G401 (cell line): ENCODE measurements around the gene EP400. TPM values are rescaled to one million over a fixed set of nuclear protein-coding genes. Genes with fewer than 3 reads are reported as not detected.
"Not testable (repeated sequence)": the region's sequence is repeated elsewhere in the genome, so short reads cannot be mapped to it uniquely, and the experiment has no call there.

Source experiments
- DNase-seq: peaks from one replicate; pipeline ENCODE4 v3.0.0-alpha.2; 2015; ENCODE audit warnings: low spot score
- in situ Hi-C: cut with HindIII; loops from 2 replicates; pipeline ENCODE4 v1.10.0; 2016; ENCODE audit warnings: low sequenced_read_pairs, mixed read lengths
- total RNA-seq: library from RNA; depleted of rRNA; stranded (reverse); fragments of >200 nt; shearing (Covaris generic); gene quantifications from 2 replicates; pipeline ENCODE4 v1.2.3, GENCODE V29; 2014

EP400 gene
- total RNA-seq, 1 experiment from 2014 or later, result 5.5 TPM

DNA sequence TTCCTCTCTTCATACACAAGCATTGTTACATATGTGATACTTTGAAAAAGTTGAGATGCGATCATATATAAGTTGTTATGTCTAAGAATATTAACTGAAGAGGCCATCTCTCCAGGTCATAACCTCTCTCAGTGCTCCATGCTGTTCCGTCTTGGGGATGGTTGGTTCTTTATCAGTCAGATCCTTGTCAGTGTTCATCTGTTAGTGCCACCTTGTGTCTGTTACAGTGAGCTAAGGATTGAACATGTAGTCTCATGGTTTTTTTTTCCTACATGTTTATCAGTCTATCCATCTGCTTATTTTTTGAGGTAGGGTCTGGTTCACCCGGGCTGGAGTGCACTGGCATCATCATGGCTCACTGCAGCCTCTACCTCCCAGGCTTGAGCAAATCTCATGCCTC lies 30.5 kb downstream of the EP400 start:
- in situ Hi-C loops, result no loop called here

DNA sequence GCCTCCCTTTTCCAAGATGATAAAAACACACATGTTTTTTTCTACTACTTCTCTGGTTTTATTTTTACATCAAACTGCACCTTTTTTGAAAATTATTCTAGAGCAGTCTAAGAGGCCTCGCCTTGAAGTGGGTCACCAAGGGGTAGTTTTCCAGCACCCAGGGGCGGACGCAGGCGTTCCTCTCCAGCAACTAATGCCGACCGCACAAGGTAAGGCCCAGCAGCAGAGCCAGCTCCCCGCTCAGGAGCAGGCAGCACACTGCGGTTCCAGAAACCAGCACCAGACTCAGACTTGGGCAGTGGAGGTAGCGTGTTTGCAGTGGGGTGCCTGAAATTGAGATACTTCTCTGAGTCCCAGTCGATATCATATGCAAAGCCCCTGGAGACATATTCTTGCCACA lies 31.6 kb downstream of the EP400 start:
- DNase-seq, result no peak
- in situ Hi-C loops, result no loop called here

More for the DNA sequence above, 30.5 kb downstream of the EP400 start:
- DNase-seq, result no peak

DNA sequence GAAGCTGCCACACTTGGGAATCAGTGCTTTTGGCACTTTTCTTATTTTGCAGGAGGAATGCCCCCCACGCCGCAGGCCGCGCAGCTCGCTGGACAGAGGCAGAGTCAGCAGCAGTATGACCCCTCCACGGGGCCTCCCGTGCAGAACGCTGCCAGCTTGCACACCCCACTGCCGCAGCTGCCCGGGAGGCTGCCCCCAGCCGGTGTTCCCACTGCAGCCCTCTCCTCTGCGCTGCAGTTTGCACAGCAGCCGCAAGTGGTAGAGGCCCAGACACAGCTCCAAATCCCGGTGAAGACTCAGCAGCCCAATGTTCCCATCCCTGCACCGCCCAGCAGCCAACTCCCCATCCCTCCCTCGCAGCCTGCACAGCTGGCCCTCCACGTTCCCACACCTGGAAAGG lies 32.3 kb downstream of the EP400 start:
- no peak for DNase-seq
- in situ Hi-C loops, result no loop called here

DNA sequence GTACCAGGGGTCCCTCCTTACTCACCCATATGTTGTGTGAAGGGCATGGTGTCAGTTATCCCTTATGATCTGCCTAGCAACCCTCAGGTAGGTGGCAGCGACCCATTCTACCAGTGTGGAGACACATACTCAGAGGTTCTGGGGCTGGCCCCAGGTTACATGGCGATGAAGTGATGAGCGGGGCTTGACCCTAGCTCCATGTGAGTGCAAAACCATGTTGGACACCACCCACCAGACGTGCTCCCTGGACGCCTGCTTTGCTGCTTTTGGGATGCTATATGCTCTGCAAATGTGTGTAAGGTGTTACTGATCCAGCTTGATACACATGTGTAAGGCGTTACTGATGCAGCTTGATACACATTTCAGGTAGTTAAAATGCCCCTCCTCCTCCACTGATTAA lies 33.3 kb downstream of the EP400 start:
- in situ Hi-C loops, result no loop called here
- DNase-seq, result no peak

DNA sequence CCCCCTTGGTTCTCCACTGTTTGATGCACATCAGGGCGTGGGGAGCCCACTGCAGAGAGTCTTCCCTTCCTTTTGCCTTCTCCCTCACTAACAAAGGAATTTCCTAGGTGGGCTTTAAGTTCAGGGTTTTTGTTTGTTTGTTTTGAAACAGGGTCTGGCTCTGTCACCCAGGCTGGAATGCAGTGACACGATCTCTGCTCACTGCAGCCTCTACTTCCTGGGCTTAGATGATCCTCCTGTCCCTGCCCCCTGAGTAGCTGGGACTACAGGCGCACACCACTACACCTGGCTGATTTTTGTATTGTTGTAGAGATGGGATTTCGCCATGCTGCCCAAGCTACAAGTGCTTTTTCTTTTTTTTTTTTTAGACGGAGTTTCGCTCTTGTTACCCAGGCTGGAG lies 33.8 kb downstream of the EP400 start:
- in situ Hi-C loops, result no loop called here
- no peak for DNase-seq

DNA sequence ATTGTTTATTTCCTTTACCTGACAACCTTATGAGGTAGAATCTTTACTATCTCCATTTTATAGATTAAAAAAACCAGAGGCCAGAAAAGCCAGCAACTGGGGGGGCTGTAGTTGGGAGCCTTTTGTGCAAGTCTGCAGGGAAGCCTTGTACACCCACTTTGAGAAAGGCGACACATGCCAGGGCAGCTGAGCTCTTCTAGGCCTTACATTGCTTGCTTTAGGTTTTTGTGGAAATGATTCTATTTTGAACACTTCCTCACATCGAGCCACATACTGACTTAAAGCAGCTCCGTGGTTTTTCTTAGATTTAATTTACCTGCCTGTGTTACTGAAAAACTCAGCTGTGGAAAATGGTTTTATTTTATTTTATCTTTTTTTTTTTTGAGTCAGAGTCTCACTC lies 34.6 kb downstream of the EP400 start:
- in situ Hi-C loops, result no loop called here
- DNase-seq, result no peak

DNA sequence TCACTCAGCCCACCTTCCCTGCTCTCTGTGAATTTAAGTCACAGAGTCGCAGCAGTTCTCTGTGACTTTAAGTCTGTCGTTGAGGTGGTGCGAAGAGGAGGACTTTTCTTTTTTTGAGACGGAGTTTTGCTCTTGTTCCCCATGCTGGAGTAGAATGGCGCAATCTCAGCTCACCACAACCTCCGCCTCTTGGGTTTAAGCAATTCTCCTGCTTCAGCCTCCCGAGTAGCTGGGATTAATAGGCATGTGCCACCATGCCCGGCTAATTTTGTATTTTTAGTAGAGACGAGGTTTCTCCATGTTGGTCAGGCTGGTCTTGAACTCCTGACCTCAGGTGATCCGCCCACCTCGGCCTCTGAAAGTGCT lies 35.8 kb downstream of the EP400 start:
- DNase-seq, in situ Hi-C loops: not testable (repeated sequence)

DNA sequence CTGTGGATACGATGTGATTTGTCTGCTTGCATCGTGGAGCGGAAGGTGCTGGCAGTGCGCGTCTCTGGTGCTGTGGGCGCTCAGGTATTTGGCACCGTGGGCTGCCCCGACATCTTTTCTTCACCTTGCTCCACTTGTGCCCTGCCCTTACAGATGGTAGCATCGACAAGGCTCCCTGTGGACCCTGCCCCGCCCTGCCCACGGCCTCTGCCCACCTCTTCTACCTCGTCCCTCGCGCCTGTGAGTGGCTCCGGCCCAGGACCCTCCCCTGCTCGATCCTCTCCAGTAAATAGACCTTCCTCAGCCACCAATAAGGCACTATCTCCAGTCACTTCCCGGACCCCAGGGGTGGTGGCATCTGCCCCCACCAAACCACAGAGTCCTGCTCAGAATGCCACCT lies 36.6 kb downstream of the EP400 start:
- no peak for DNase-seq
- in situ Hi-C loops, result no loop called here

DNA sequence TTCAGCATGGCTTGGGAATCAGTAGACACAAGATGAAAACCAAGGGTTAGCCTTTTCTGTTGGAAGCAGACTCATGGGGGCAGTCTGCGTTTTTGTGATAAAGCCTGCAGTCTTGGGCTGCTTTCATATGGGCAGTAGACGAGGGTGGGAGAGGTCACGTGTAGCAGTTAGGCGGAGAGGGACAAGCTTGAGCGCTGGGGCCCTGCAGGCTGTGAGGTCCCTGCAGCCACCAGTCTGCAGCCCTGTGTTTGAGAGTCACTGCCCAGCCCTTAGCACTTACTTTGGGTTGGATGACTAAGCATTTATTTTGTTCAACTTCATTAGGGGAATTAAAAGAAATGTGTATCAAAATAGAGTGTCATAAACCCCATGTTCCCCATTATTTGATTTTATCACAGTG lies 37.2 kb downstream of the EP400 start:
- DNase-seq, result no peak
- in situ Hi-C loops, result no loop called here

DNA sequence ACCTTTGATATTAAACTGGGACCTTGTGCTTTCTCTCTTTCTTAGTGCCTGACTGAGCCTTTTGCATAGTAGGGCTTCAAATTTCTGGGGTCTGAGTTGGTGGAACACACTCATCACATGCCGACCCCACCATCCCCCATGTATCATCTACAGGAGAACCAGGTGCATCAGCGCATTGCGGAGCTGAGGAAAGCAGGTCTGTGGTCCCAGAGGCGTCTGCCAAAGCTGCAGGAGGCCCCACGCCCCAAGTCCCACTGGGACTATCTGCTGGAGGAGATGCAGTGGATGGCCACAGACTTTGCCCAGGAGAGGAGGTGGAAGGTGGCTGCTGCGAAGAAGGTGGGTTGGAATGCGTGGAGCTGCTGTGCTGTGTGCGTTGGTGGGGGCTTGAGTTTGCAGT lies 37.8 kb downstream of the EP400 start:
- in situ Hi-C loops, result no loop called here
- DNase-seq, result no peak

DNA sequence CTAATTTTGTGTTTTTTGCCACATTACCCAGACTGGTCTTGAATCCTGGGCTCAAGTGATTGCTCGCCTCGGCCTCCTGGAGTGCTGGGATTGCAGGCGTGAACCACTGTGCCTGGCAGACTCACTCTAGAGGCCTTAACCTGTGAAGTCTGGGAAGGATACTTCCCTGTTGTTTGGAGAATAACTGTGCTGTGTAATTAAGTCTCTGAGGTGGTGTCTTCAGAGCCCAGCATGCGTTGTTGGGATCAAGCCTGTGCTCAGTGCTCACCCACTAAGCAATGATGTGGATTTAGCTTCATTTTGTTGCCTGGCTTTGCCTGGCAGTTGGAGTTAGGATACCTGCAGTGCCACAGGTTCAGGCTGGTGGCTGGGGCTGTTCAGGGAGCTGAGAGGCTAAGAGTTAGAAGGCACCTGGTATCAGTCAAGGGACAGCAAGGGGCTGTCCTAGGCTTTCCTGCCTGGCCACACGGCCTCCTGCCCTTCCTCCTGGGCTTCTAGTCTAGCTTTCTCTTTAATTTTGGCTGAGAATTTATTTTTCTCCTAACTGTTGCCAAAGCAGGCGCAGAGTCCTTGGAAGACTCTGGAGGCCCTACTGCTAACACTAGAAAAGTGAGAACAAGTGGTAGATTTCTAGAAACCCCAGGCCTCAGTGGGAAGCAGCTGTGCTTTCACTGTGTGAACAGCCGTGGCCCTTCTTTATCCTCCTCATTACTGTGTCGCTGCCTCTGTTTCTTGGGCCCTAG lies 38.5 kb downstream of the EP400 start:
- in situ Hi-C loops, result no loop called here
- DNase-seq, result peak; percentile 13

DNA sequence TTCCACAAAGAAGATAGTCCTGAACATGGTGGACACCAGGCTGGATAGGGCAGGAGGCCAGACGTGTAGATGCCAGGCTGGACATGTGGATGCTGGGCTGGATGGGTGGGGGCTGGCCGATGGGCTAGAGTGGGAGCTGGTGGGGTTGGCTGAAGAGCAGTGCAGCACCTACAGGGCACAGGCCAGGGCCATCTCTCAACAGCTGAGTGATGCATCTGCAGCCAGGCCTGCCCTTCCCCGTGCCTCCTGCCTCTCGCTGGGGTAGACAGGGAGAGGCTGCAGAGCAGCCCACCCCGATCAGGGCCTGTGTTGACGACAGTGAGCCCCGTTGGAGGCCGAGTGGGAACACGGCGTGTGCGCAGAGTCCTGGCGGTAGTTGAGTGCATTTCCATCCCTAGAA lies 39.3 kb downstream of the EP400 start:
- no peak for DNase-seq
- in situ Hi-C loops, result no loop called here

DNA sequence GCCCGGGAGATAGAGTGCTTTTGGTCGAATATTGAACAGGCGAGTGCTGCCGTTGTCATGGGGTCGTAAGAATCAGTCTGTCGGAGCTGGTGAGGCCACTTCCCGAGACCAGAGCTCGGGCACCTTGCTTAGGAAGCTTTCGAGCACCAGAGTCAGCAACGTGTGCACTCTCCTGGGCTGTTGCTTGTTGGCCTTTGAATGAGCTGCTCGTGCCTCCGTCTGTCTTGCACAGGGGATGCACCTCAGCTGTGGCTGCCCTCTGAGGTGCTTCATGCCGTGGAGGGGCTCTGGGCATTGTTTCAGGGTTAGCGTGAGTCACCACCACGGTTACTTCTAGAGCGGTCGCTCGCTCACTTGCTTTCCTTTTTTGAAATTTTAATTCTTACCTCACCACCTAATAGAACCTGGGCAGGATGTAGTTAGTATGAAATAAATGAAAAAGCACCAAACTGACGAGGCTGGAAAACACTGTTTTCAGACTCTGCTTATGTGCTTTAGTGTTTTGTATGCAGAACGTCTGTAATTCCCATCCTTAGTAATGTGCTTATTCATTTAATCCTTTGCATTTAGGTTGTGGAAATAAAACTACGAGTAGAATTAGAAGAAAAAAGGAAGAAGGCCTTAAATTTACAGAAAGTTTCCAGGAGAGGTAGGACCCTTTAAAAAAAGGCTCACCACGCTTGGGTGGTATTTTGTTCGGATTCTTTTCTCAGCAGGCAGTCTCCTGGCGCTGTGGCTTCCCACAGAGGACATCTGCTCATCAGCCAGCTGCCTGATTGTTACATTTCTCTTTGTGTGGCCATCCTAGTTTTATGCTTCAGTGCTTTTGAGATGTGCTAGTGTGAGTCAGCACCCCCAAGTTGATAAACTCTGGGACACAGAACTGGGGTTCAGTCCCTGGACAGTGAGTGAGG lies 40.6 kb downstream of the EP400 start:
- DNase-seq, result no peak
- in situ Hi-C loops, result no loop called here

DNA sequence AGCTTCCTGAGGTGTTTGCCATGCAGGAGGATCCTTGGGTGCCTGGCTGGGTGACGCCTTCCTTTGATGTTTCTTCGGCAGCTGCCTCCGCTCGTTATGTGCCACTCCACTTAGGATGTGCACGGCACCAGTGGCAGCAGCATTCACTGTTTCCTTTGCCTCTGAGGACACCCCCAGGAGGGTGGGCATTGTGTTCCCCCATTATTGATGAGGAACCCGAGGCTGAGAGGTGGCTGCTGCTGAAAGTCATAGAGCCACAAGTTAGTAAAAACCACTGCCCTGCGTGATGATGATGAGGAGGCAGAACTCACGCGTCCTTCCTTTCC lies 41.2 kb downstream of the EP400 start:
- in situ Hi-C loops, result no loop called here
- no peak for DNase-seq

DNA sequence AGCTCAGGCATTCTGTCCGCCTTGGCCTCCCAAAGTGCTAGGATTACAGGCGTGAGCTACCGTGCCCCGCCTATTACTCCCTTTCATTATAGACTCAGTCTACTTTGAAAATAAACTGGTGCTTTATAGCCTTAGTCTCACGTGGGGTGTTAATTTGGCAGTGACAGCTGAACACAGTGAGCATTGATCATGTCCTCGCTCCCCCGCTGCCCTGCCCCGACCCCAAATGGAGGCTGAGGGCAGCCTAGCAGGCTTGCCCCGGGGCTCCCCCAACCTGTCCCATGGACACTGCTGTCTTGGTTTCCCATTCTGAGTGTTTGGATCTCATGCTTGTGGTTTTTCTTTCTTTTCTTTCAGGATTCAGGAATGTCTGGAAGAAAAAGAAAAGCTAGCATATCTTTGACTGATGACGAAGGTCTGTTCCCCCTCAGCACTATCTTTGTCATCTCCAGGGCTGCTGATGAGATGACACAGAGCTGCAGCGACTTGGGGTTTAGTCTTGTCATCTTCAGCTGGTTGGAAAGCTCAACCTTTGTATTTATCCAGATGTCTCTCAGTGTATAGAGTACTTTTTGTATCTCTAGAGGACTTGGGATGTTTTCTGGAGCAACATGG lies 42.2 kb downstream of the EP400 start:
- DNase-seq, result no peak
- in situ Hi-C loops, result no loop called here

DNA sequence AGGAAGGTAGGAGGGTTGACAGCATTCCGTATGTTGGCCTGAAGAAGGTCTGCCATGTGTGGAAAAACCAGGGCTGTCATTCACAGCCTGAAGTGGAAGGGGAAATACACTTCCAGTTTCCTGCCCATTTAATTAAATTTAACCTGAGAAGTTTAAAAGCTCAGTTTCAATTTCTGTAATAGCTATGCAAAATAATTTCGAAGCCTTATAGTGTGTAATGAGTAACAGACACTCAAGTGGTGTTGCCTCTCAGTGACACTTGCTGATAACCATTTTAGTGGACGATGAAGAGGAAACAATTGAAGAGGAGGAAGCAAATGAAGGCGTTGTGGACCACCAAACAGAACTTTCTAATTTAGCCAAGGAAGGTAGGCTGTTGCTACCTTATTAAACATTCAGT lies 44.8 kb downstream of the EP400 start:
- in situ Hi-C loops, result no loop called here
- DNase-seq, result no peak

DNA sequence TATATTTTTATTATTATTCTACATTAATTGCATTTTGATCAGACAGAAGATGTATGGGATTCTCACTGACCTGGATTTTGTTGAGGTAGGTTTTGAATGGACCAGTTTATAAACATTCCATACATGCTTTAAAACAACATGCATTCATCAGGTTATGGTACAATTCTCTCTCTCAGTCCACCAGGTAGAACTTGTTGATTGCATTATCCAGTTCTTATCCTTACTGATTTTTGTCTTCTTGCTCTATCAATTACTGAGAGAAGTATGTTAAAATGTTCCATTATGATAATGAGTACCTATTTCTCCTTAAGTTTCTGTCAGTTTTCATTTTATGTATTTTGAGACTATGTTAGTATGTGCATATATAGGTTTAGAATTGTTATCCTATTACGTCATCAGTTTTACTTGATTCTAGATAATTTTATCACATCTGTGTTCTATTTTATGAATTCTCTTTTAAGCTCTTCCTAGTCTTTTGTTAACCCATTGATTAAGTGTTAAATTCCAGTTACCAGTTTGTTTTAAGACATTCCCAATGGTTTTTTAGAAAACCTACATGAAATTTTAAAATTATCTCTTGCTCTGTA lies 50.6 kb downstream of the EP400 start:
- in situ Hi-C loops, result no loop called here
- no peak for DNase-seq

DNA sequence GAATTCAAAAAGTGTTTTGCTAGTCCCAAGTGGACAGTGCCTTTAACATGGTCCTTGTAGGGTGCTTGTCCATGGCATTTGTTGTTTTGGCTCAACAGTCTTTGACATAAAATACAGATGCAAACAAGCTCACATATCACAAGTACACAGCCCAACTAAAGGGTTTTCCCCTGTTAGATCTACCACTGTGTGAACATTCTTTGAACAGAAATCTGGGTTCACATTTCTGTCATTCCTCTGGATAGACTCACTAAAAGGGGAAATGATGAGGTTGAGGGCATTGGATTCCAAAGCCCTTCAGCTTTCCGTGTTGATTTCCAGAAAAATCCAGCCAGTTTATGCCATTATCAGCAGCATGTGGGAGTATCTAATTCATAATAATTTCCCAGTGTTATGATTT lies 54.1 kb downstream of the EP400 start:
- in situ Hi-C loops, result no loop called here
- no peak for DNase-seq

DNA sequence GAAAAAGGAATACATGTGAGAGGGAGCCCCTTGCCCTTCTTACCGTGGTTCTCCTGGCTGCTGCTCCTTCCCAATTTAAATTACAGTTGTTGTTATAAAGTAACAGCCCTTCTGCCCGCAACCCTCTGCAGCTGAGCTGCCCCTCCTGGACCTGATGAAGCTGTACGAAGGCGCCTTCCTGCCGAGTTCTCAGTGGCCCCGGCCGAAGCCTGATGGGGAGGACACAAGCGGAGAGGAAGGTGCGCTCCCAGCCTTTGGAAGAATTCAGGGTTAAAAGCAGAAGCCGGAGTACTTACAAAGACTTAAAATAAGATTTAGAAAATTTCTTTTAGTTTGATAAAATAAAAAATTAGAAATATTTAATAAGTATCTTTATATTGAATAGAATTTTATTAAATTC lies 55.2 kb downstream of the EP400 start:
- no peak for DNase-seq
- in situ Hi-C loops, result no loop called here

DNA sequence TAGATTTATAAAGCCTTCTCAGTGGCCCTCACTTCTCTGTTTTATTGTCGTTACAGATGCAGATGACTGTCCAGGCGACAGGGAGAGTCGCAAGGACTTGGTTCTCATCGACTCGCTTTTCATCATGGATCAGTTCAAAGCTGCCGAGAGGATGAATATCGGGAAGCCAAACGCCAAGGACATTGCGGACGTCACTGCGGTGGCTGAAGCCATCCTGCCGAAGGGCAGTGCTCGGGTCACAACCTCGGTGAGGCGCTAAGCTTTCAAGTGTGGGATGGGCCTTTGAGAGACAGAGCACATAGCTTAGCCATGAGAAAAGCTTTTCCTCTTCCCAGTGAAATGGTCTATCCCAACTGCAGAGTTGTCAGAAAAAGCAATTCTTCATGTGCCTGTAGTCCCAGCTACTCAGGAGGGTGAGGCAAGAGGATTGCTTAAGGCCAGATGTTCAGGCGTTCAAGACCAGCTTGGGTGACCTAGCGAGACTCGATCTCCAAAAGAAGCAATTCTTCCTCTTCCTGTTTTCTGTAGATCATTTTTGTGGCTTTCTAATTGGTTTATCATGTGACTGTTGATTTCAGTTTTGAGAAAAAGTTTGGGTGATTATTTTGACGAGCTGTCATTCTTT lies 56.4 kb downstream of the EP400 start:
- in situ Hi-C loops, result no loop called here
- no peak for DNase-seq
